Glutamatergic neuron (in vitro differentiated cells): Measurements from ENCODE around the gene ITPKB. TPM values are rescaled to one million over a fixed set of nuclear protein-coding genes. Genes with fewer than 3 reads are reported as not detected.

Experiments
- DNase-seq: peaks from one replicate; pipeline ENCODE4 v3.0.0; 2022
- H3K27ac Mint-ChIP-seq: one replicate; pipeline ENCODE4 v1.8.0; 2020; ENCODE audit warnings: mild to moderate bottlenecking, mixed read lengths, inconsistent platforms; ENCODE audit not compliant: unreplicated experiment
- H3K27me3 Mint-ChIP-seq: one replicate; pipeline ENCODE4 v1.8.0; 2020; ENCODE audit warnings: mild to moderate bottlenecking, moderate library complexity, mixed read lengths, inconsistent platforms; ENCODE audit not compliant: unreplicated experiment
- H3K36me3 Mint-ChIP-seq: one replicate; pipeline ENCODE4 v1.8.0; 2020; ENCODE audit warnings: mild to moderate bottlenecking, mixed read lengths, inconsistent platforms; ENCODE audit not compliant: unreplicated experiment
- H3K4me1 Mint-ChIP-seq: one replicate; pipeline ENCODE4 v1.8.0; 2020; ENCODE audit warnings: mild to moderate bottlenecking, low read depth, mixed read lengths, inconsistent platforms; ENCODE audit not compliant: unreplicated experiment
- H3K4me3 Mint-ChIP-seq: one replicate; pipeline ENCODE4 v1.8.0; 2020; ENCODE audit warnings: mild to moderate bottlenecking, mixed read lengths, inconsistent platforms; ENCODE audit not compliant: unreplicated experiment
- H3K9me3 Mint-ChIP-seq: one replicate; pipeline ENCODE4 v1.8.0; 2020; ENCODE audit warnings: mild to moderate bottlenecking, moderate library complexity, mixed read lengths, inconsistent platforms; ENCODE audit not compliant: unreplicated experiment
- CTCF ChIP-seq: fragments of 200-600 bp; sonication (generic); IDR thresholded peaks from one replicate; pipeline ENCODE4 v1.5.0; 2021; ENCODE audit not compliant: partially characterized antibody, unreplicated experiment
- total RNA-seq: library from RNA; stranded (reverse); fragmentation: NEBNext Ultra II Directional; extraction: Animal tissue kit (Norgen Biotek cat#: 25700); gene quantifications from one replicate; pipeline ENCODE4 v1.2.1, GENCODE V29; 2021; ENCODE audit not compliant: unreplicated experiment

The ITPKB gene
- total RNA-seq, 1 donor from 2014 or later = 0.34 TPM

- Mint-ChIP-seq H3K4me1 (peaks cover 14% of the 10 kb centered on the region), H3K27ac (no peak overlapping the region), H3K36me3 (no peaks in the 10 kb centered on the region), H3K4me3 (no peak overlapping the region), H3K27me3 (peaks cover 6% of the 10 kb centered on the region), H3K9me3 (peaks cover 4% of the 10 kb centered on the region)
- TF ChIP-seq CTCF = no peak
- no peak for DNase-seq
Observed at GRCh38 chr1:226648421-226648820, 90.7 kb downstream of the ITPKB start.

DNA sequence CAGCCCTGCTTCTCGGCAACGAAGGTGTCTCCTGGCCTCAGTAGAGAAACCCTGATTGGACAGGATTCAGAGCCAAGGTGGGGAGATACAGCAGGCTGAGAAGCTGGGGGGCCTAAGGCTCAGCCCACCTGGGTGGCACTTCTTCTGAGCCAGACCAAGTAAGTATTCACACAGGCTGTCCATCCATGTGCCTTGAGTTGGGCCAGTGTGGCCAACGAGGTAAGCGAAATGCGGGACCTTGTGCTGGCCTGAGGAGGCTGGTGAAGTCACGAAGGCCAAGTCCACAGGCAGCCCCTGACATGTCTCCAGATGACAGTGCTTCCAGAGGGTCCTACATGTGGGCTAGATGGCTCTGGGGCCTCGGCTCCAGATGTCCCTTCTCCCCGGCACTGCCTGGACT, 91.4 kb downstream of the ITPKB start:
- H3K4me3 Mint-ChIP-seq = no peak overlapping the region
- no peak for TF ChIP-seq CTCF
- no peaks in the 10 kb centered on the region for H3K36me3 Mint-ChIP-seq
- peaks cover 8% of the 10 kb centered on the region for H3K27me3 Mint-ChIP-seq
- H3K4me1 Mint-ChIP-seq = peaks cover 13% of the 10 kb centered on the region
- H3K9me3 Mint-ChIP-seq = peaks cover 2% of the 10 kb centered on the region
- no peak for DNase-seq
- no peak overlapping the region for H3K27ac Mint-ChIP-seq

DNA sequence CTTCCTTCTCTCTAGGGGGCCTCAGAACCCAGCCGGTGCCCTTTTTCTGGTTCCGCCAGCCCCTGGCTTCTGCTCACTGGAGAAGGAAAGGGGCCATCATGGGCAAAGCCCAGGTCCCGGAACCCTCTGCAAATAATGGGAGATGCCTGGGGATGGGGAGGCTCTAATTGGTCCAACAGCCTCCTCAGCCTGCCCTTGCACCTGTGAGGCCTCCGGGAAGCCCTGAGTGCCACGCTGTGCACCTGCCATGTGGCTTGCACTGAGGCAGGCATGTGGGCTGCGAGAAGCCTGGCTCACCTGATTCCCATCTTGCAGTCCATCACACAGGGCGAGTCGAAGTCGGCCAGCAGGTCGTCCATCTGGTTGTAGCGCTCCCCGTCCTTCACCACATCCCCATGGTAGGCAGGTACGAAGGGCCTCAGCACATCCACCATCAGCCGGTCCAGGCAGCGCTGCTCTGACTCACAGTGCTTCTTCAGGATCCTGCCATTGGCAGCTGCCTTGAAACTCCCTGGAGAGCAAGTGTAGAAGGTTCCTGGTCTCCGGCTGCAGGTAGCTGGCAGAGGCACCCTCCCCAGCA, 92.1 kb downstream of the ITPKB start:
- no peak overlapping the region for H3K27ac Mint-ChIP-seq
- H3K9me3 Mint-ChIP-seq = peaks cover 2% of the 10 kb centered on the region
- H3K4me1 Mint-ChIP-seq = peaks cover 12% of the 10 kb centered on the region
- no peak overlapping the region for H3K4me3 Mint-ChIP-seq
- no peaks in the 10 kb centered on the region for H3K36me3 Mint-ChIP-seq
- TF ChIP-seq CTCF = no peak
- peaks cover 10% of the 10 kb centered on the region for H3K27me3 Mint-ChIP-seq
- no peak for DNase-seq

DNA sequence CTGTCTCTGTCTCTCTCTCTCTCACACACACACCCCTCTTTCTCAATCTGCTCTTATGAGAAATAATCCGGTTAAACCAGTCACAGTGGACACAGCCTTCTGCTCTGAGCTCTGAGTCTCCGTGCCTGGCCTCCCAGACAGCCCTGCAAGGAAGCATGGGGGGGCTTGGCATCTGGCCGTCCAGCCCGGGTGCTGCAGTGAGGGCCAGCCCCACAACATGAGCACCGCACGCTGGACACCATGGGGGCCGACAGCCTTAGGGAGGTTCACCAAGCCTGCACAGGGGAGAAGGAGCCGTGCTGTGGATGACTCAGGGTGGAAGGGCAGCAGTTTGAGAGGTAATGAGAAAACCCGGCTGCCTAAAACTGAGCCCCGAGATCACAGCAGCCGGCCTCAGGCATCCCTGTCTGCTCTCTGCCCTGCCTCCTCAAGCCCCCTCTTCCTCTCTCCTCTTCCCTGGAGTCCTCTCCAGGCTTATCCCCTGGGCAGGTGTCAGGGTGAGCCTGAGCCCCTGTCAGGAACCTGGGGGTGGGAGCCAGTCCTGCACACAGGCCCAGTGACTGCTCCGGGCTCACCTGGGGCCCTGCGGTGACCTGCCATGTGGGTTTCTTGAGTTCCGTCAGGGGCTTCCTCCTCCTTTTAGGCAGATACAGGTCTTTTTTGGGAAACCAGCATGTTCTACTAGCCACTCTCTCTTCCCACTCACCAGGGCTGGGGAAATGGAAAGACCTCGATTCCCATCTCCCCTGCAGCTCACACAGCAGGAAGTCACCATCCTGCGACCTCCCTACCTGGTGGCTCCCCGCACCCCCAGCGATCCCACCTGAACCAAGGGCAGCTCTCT, 92.8 kb downstream of the ITPKB start:
- Mint-ChIP-seq H3K27ac (peak overlapping the region; percentile 12), H3K4me1 (peaks cover 12% of the 10 kb centered on the region), H3K36me3 (no peaks in the 10 kb centered on the region), H3K27me3 (peaks cover 10% of the 10 kb centered on the region), H3K9me3 (peaks cover 2% of the 10 kb centered on the region), H3K4me3 (no peak overlapping the region)
- TF ChIP-seq CTCF = no peak
- DNase-seq = no peak
